GM12874 (cell line): ENCODE measurements around the gene LHB.
"Not testable (repeated sequence)": the region's sequence is repeated elsewhere in the genome, so short reads cannot be mapped to it uniquely, and the experiment has no call there.

Experiments
- TF ChIP-seq, protein P1 (sequence below): IDR thresholded peaks from 2 replicates; pipeline ENCODE4 v1.5.1; 2011; ENCODE audit warnings: low read depth, mild to moderate bottlenecking, control low read depth, low read length, moderate library complexity; ENCODE audit not compliant: insufficient read depth

The LHB gene

DNA sequence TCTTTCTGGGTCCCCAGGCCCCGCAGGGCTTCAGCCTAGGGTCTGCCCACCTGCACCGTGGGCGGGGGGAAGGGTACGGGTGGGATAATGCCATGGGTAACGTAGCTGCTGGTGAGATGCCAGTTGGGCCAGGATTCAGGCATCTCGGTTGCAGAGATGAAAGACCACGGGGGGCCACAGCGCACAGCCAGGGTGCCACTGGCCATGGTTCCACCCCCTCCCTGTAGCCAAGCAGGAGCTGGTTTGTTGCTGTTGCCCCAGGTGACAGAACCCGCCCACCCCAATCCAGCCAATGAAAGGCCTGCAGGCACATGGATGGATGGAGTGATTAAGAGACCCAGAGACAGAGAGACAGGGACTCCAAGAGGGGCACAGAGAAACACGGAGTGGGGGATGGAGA, 41.7 kb upstream of the LHB start:
- TF ChIP-seq, protein P1, sequence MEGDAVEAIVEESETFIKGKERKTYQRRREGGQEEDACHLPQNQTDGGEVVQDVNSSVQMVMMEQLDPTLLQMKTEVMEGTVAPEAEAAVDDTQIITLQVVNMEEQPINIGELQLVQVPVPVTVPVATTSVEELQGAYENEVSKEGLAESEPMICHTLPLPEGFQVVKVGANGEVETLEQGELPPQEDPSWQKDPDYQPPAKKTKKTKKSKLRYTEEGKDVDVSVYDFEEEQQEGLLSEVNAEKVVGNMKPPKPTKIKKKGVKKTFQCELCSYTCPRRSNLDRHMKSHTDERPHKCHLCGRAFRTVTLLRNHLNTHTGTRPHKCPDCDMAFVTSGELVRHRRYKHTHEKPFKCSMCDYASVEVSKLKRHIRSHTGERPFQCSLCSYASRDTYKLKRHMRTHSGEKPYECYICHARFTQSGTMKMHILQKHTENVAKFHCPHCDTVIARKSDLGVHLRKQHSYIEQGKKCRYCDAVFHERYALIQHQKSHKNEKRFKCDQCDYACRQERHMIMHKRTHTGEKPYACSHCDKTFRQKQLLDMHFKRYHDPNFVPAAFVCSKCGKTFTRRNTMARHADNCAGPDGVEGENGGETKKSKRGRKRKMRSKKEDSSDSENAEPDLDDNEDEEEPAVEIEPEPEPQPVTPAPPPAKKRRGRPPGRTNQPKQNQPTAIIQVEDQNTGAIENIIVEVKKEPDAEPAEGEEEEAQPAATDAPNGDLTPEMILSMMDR = no peak

DNA sequence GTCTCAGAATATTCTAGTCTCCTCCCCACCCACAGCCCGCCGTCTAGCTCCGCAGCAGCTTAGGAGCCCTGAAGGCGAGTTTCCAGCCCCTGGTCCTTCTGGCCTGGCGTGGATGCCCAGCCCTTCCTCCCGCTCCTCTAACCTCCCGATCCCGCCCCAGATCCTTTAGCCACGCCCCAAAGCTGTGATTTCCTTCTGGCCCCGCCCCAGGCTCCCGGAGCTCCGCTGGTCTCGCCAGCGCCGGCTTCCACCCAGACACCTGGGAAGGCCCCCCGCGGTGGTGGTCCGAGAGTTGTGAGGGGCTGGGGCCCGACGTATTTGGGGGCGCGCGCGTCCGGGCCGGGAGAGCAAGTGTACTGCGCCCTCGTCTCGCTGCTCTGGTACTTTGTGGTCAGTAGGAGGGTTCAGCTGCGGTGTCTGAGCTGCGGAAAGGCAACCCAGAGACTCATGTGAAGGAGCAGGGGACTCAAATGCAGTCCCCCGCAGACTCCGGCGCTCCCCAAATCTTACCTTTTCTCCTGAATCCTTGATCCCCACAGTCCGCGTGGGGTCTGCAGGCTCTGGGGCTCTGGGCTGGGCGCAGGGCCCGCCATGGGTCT, 40.8 kb upstream of the LHB start, which contains the start of gene CGB7:
Gene CGB7, minus strand, starts transcription at position 114 of the 599 bp plus-strand sequence. CDS start 2,374 bp downstream, outside the sequence.
- TF ChIP-seq, protein P1 = no peak

DNA sequence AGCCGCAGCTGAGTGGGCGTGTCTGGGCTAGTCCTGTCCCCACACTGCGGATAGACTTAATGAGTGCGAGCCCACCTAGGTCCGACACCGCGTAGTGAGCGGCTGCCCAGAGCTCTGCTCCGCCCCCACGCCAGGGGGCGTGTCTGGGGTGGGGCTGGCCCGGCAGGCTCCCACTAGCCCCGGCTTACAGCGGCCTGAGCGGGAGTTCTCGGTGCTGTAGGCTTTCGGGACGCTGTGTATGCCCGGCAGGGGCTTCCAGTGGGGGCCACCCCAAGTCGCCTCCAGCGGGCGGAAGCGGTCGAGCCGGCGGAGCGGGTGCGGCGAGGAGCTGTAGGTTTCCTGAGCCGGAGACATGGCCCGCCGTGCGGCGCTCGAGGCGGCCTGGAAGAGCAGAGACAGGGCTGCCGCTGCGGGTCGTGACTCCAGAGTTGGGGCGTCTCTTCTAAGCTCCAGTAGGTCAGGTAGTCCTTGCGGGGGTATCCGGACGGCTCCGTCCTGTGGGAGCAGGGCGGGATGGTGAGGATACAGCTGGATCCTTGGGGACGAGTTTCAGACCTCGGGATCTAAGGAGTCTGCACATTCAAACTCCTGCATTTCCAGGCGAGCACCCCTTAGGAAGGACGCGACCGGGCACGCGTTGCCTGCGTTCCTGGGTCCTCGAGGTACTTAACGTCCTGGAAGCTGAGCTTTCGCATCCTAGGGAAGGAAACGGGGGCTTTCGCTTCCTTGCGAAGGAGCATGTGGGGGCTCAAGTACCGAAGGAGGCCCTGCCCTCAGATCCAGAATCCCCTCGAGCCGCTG, 39.4 kb upstream of the LHB start:
- TF ChIP-seq, protein P1 = peak; percentile 28; the same call in 1 of the 2 replicates

DNA sequence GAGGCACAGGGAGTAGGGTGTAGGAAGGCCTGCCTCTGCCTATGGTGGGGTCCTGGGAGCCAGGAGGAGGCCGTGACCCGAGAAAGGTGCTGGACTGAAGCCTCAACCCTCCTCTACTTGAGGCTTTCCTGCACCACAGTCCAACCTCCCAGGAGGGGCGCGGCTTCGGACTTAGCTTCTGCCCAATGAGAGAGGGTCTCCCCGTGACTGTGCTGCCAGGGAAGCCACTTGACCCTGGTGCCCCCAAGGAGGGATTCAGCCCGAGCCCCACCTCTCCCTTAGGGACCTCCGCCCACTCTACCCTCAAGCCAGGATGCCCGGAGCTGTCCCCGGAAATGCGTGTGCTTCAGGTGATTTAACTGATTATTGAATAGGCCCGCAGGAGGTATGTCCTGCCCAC, 32.1 kb upstream of the LHB start, which contains the start of gene CGB8:
Gene CGB8, minus strand, starts transcription at position 101 of the 400 bp plus-strand sequence. CDS start 372 bp downstream, outside the sequence.
- TF ChIP-seq, protein P1 = not testable (repeated sequence)

DNA sequence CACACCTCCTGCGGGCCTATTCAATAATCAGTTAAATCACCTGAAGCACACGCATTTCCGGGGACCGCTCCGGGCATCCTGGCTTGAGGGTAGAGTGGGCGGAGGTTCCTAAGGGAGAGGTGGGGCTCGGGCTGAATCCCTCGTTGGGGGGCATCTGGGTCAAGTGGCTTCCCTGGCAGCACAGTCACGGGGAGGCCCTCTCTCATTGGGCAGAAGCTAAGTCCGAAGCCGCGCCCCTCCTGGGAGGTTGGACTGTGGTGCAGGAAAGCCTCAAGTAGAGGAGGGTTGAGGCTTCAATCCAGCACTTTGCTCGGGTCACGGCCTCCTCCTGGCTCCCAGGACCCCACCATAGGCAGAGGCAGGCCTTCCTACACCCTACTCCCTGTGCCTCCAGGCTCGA, 26.7 kb upstream of the LHB start, which contains the start of gene CGB5:
Gene CGB5, plus strand, starts transcription at position 301 of the 400 bp plus-strand sequence. CDS start 362 bp downstream, outside the sequence.
- TF ChIP-seq, protein P1 = not testable (repeated sequence)

DNA sequence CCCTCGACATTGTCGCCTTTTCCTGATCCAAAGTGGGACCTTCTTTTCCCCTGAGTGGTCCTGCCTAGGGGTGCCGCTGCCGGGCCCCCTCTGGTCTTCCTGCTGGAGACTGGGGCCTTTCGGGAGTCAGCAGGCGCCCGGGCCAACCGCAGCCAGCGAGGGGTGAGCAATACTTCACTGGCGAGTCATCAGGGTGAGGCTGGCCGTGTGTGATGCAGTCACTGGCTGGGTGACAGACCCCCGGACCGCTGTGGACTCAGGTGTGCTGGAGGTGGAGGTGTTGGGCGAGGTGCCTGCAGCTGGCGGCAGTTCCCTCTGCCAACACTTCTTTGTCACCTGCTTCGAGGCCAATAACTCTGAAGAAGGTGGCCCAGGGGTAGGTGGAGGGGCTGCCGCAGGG, 25.3 kb upstream of the LHB start:
- TF ChIP-seq, protein P1 = no peak

DNA sequence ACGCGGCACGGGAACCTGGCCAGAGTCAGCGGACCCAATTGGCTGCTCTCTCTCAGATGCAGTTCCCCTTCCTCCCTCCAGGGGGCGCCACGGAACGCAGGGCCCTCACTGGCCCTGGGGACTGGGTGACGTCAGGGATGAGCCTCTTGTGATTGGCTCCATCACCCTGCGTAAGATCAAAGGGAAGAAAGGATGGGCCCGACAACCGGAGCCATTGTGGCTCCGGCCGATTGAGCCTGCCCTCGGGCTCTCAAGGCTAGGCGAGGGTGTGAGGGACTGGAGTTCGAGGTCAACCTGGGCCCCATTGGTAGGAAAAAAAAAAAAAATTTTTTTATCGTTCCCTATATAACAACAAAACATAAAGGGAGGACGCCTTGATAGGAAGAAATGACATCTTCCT, 19.9 kb upstream of the LHB start, which contains the start of gene CGB1:
Gene CGB1, minus strand, starts transcription at position 81 of the 400 bp plus-strand sequence. CDS start 184 bp downstream, outside the sequence.
- TF ChIP-seq, protein P1 = peak; percentile 68
